Heart left ventricle (tissue), 13 donors: Measurements from ENCODE around the gene REL.

Source experiments
- CTCF ChIP-seq, 12 donors: fragments of 200-600 bp; sonication (generic) in 4 of 12; IDR thresholded peaks; one replicate each; pipeline versions ENCODE4 v1.5.0 to v1.8.0; 2018 to 2022; ENCODE audit warnings: antibody characterized with exemption in 12 of 12, mild to moderate bottlenecking in 5 of 12
- POLR2A ChIP-seq, 2 donors: fragments of 450-650 bp; IDR thresholded peaks; one replicate each; pipeline ENCODE4 v1.6.1; 2017; ENCODE audit warnings: antibody characterized with exemption in 2 of 2, mild to moderate bottlenecking in 2 of 2, moderate library complexity in 2 of 2
- donor health status: ischemic (EF 13 %, LVEDD 7.1; RV severe dilation, severe dysfunction).
- donor health status: DM: no; HTN: yes; CAD: no.
- donor health status: DM: no; HTN: no; CAD: no.
- donor health status: ischemic (EF 25% LVEDD 6.9; RV normal size, moderate dysfunction).
- donor health status: ischemic (EF 25% LVEDD 5.7; RV mildly dilated, moderate dysfunction).
- donor health status: ischemic (EF 35%, LVEDD 5.7; RV mildly dilated, moderate dysfunction).
- donor health status: nonischemic (EF 11% LVEDD 7.7; RV severe dilation, severe dysfunction).
- donor health status: DM: yes; HTN: yes; CAD: no.
- donor health status: PGD.
- donor health status: ischemic (EF 29% LVEDD 5.4; RV normal size, mild dysfunction).
- donor health status: nonischemic (EF 23%, LVEDD 6.1; RV moderate dilation, normal function).

- no peak for TF ChIP-seq CTCF (IDR thresholded peaks at IDR 0.05)
- TF ChIP-seq POLR2A (IDR thresholded peaks at IDR 0.05) = no peak
Observed at GRCh38 chr2:60898567-60898966, 17.2 kb downstream of the REL start.
